NCI-H2171 treated with DMSO at 0.1 percent for 48 hours (cell line): Measurements from ENCODE around the gene TIGD3.

ENCODE experiments used
- DNase-seq: peaks from one replicate; lab custom pipeline; 2025; lab: John Stamatoyannopoulos, UW

TIGD3 gene

GRCh38 chr11:65390099-65390941, 35.8 kb downstream of the TIGD3 start:
- DNase-seq = no peak

DNA sequence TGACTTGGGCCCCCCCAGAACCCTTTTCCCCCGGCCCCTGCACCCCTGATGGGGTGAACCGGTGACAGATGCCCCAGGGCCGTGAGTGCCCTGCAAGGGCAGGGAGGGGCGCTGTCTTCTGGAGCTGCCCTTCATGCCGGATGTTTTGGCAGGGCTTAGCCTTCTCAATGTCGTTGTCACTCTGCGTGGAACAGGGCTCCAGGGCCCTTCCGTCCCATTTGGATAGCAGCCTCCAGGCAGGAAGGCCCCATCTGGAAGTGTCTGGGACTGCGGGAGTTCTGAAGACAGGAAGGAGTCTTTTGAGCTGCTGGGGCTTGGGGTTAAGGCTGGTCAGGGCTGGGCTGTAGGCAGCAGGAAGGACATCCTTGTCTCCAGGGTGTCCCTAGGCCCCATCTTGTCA, 36.4 kb downstream of the TIGD3 start:
- DNase-seq = no peak

DNA sequence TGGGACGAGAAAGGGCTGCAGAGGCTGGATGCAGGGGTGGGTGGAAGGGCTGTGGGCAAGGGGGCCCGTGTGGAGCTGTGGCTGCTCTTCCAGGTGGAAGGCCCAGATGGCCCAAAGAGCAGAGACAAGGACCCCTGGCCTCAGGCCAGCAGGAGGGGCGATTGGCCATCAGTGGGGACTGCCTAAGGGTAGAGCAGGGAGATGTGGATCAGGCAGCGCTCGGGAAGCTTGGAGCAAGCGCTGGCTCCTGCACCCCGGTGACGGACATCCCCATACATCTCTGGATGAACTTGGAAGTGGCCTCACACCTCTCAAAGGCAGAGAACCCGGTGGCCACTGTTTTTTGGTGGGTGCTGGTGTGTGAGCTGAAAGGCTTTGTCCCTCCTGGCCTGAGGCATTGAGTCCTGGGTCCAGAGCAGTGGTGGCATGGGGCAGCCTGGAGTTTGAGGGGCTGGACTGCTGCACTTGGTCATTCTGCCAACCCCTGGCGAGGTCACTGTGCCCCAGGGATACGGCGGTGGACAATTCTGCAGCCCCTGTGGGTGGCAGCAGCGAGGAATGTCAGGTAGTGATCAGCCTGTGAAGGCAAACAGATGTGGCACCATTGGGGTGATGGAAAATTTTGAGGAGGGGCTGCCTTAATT, 37.8 kb downstream of the TIGD3 start:
- DNase-seq = no peak

DNA sequence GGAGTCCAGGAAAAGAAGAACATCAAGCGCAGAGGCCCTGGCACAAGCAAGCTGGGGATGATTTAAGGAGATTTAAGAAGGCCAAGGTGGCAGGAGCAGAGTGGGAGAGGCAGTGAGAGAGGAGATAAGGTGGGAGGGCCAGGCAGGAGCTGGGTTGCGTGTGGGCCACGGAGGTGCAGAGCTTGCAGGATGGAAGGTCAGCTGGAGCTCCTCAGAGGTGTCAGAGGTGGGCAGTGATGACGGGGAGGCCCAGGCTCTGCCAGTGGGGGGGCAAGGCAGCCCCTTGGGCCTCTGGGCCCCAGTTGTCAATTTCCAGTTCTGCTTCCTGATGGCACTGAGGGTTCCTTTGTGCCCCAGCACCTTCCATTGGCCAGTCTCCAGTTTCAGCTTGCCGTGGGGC, 38.3 kb downstream of the TIGD3 start:
- no peak for DNase-seq

GRCh38 chr11:65393513-65394079, 39.0 kb downstream of the TIGD3 start:
- DNase-seq = no peak

- DNase-seq = no peak
Observed at GRCh38 chr11:65394125-65394536, 39.6 kb downstream of the TIGD3 start.

DNA sequence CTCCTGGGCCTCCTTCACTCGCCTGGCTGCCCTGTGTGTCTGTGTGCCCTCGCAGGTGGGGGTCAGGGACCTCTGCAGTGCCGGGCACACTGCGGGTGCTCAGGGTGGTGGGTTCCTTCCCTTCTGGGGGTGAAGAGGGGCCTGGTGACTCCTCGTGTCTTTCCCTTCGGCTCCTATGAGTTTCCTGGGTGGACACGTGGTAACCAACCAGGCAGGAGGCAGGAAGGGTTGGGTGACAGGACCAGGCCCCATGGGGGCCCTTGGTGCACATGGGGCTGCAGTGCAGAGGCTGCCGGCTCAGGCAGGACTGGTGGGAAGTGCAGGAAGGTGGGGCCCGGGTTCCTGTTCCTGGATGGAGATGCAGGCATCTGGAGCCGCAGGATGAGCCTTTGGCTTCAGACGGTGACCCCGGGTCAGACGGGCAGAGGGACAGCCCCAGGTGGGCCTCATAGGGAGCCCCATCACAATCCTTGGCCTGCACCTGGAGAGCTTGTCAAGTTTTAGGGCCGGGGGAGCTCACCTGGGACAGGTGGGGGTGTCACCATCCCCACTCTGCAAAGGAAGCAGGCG, 41.5 kb downstream of the TIGD3 start:
- DNase-seq = no peak

GRCh38 chr11:65396769-65397745, 42.5 kb downstream of the TIGD3 start:
- DNase-seq = no peak

DNA sequence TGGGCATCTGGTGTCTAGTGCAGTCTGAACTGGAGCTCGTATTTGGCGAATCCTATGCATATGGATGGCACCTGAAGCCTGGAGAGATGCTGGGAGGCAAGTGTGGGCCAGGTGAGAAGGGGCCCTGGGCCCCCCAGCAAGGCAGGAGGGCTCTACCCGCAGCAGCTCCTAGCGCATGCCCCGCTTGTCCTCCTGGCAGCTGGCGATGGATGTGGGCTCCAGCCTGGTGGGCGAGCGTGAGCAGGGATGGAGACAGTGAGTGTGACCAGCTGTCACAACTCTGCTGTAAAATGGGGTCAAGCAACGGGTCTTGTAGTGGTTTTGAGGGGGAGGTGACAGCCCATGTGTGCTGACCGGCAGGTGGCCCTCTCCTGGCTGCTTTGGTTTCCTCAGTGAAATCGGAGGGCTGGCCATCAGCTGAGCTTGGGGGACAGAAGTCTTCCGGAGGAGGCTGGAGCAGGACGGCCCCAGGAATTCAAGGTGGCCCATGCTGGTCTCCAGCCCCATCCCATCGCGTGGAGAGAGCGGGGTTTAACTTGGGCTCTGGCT, 43.9 kb downstream of the TIGD3 start:
- DNase-seq = no peak

GRCh38 chr11:65399249-65399648, 44.7 kb downstream of the TIGD3 start:
- DNase-seq = no peak

- no peak for DNase-seq
Observed at GRCh38 chr11:65399845-65400244, 45.3 kb downstream of the TIGD3 start.

- DNase-seq = no peak
Observed at GRCh38 chr11:65400307-65401072, 45.9 kb downstream of the TIGD3 start.

DNA sequence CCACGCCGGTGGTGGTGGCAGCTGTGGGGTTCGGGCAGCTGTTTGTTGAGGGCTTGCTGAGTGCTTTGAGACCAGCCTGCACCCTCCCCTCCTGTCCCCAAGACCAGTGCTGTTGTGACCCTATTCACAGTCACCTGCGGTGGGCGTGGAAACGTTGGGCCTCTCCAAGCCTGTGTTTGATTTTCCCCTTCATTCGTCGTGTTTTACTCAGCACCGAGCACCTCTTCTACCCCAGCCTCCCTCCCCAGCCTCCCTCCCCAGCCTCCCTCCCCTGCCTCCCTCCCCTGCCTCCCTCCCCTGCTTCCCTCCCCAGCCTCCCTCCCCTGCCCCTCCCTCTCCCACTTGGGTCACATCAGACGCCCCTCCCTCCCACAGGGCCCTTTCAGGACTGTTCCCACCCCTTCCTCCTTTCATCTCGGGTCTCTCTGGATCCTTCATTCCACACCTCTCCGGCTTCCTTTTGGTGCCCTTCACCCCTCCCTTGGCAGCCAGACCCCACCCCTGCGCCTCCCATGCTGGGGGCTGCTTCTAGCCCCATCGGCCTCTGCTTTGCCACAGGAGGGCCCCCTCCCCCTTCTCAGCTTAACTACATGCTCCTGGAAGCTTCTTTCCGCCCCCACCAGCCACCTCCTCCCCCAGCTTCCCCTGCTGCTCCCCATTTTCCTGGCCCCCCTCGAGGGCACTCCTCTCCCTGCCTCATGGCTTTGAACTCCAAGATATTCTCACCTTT, 46.7 kb downstream of the TIGD3 start:
- no peak for DNase-seq

DNA sequence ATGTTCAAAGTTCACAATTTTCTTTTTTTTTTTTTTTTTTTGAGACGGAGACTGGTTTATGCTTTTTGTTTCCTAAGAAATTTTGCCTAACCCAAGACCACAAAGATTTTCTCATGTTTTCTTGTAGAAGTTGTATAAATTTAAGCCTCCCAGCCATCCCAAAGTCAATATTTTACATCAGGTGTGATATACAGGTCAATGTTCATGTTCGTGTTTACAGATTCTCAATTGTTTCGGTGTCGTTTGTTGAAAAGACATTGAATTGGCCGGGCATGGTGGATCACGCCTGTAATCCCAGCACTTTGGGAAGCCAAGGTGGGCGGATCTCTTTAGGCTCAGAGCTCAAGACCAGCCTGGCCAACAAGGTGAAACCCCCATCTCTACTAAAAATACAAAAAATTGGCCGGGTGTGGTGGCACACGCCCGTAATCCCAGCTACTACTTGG, 47.3 kb downstream of the TIGD3 start:
- DNase-seq = no peak

GRCh38 chr11:65402790-65403189, 48.2 kb downstream of the TIGD3 start:
- DNase-seq = no peak

GRCh38 chr11:65403607-65404121, 49.1 kb downstream of the TIGD3 start:
- no peak for DNase-seq

- no peak for DNase-seq
Observed at GRCh38 chr11:65404210-65404609, 49.7 kb downstream of the TIGD3 start.

DNA sequence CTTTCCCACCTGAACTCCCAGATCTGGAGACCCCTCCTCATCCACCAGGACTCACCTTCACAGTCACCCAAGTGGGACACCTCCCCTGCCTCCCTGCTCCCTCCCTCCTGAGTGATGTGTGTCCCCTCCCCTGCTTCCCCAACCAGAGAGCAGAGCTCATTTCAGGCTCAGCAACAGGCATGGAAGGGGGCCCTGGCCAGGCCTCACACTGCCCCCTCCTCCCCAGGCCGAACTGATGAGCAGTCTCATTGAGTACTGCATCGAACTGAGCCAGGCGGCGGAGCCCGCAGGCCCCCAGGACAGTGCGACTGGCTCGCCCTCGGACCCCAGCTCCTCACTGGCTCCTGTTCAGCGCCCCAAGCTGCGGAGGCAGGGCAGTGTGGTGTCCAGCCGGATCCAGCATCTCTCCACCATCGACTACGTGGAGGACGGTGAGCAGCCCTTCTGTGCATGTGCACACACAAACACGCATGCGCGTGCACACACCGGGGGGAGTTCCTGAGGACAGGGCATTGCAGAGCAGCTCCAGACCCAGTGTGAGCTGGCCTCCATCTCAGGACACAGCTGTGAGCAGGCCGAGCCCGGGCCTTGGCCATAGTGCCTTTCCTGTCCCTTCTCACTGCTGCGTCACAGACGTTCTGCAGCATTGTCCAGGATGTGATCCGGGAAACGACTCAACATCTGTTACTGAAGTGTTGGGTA, 50.2 kb downstream of the TIGD3 start:
- no peak for DNase-seq
